OCI-LY3 (cell line): Measurements from ENCODE around the gene LSS.

Experiments used
- CTCF ChIP-seq: fragments of 200-600, 300-600 bp; sonication (generic); IDR thresholded peaks from 2 replicates; pipeline ENCODE4 v1.5.1; 2014; ENCODE audit warnings: antibody characterized with exemption, low read length, low read depth
- EZH2phosphoT487 ChIP-seq: fragments of 200-600 bp; shearing (Covaris generic); IDR thresholded peaks from 2 replicates; pipeline ENCODE4 v1.6.1; 2018; ENCODE audit warnings: antibody characterized with exemption, mixed run types, low read depth

DNA sequence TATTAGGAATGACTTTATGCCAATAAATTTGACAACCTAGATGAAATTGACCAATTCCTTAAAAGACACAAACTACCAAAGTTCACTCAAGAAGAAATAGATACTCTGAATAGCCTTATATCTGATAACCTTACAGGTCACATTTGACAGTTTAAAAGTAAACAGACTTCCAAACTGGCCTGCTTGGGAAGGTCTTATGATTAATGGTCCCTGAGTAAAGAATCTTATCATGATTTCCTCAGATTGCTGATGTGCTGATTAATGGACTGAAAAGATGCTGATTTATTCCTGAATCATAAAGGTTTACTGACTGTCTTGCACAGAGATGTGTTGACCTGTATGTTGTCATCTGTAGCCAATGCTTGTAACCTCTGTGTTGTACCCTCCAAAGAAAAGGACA, 63.5 kb downstream of the LSS start:
- TF ChIP-seq CTCF (no peak), EZH2phosphoT487 (no peak)
